Ramos (cell line): ENCODE data around the gene TIMM23B.
"Not testable (repeated sequence)": the region's sequence is repeated elsewhere in the genome, so short reads cannot be mapped to it uniquely, and the experiment has no call there.

Source experiments
- in situ Hi-C: fragments of 300-500 bp; cut with MboI; formaldehyde crosslinking; loops from one replicate; pipeline ENCODE4 v1.14.3; 2022; ENCODE audit warnings: low sequenced_read_pairs; ENCODE audit not compliant: unreplicated experiment

TIMM23B gene

GRCh38 chr10:49972094-49972493, 30.2 kb downstream of the TIMM23B start:
- in situ Hi-C loops: not testable (repeated sequence)

- in situ Hi-C loops: not testable (repeated sequence)
Observed at GRCh38 chr10:49977756-49978155, 35.9 kb downstream of the TIMM23B start.

GRCh38 chr10:49987207-49987606, 45.4 kb downstream of the TIMM23B start:
- in situ Hi-C loops: not testable (repeated sequence)

- in situ Hi-C loops: not testable (repeated sequence)
Observed at GRCh38 chr10:49988376-49988775, 46.5 kb downstream of the TIMM23B start, which contains the start of gene AGAP6. TSS of gene AGAP6 (plus strand) at chr10:49988406. CDS start at chr10:49988716, 310 bp downstream.

GRCh38 chr10:49995321-49995720, 53.5 kb downstream of the TIMM23B start:
- in situ Hi-C loops: not testable (repeated sequence)

GRCh38 chr10:50014024-50014423, 72.2 kb downstream of the TIMM23B start:
- in situ Hi-C loops: not testable (repeated sequence)

- in situ Hi-C loops: not testable (repeated sequence)
Observed at GRCh38 chr10:50015596-50016220, 73.9 kb downstream of the TIMM23B start.

- in situ Hi-C loops: not testable (repeated sequence)
Observed at GRCh38 chr10:50016926-50017325, 75.1 kb downstream of the TIMM23B start.

GRCh38 chr10:50017646-50018045, 75.8 kb downstream of the TIMM23B start:
- in situ Hi-C loops: not testable (repeated sequence)

GRCh38 chr10:50019279-50019678, 77.4 kb downstream of the TIMM23B start:
- in situ Hi-C loops: not testable (repeated sequence)

GRCh38 chr10:50020451-50021024, 78.7 kb downstream of the TIMM23B start:
- in situ Hi-C loops: not testable (repeated sequence)

- in situ Hi-C loops: no loop called here
Observed at GRCh38 chr10:50021646-50022045, 79.8 kb downstream of the TIMM23B start.
